ENCODE data around the gene SLC15A4. TPM values are rescaled to one million over a fixed set of nuclear protein-coding genes. Genes with fewer than 3 reads are reported as not detected.

SLC15A4 gene
- 19.1 to 27.3 TPM (median 24.5 TPM) in 5 replicates for total RNA-seq (2022; extraction: Qiagen RNA extraction)

DNA sequence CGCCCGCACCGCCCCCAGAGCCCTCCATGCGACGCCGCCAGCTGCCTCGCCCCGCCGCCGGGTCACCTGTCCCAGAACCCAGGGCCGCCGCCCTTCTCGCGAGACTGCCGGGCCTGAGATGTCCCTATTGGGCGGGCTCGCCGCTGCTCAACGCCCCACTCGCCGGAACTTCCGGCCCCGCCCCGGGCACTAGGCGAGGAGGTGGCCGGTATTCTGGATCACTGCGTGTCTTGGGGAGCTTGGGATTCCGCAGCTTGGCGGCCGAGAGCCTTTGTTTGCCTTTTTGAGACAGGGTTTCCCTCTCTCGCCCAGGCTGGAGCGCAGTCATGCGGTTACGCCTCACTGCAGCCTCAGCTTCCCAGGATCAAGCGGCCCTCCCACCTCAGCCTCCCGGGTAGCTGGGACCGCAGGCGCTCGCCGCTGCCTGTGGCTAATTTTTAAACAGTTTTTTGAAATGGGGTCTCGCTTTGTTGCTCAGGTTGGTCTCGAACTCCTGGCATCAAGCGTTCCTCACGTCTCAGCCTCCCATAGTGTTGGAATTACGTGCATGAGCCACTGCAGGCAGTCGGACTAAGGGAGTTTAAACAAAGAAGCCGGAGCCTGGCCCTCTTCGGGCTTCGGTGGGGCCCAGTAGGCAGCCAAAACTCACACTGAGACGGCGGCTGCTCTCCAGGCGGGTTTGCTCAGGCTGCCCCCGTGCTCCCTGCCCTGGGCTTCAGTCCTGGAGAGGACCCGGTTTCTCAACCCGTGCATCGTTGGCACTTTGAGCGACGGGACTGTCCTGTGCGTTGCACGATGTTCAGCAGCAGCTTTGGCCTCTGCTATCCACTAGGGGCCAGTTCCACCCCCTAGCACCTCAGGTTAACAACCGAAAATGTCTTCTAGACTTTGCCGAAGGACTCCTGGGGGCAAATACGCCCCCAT, at the start of gene SLC15A4:
Gene SLC15A4 (minus strand): TSS at position 43 of the 924 bp plus-strand sequence. CDS start 15 bp downstream, at position 28.

DNA sequence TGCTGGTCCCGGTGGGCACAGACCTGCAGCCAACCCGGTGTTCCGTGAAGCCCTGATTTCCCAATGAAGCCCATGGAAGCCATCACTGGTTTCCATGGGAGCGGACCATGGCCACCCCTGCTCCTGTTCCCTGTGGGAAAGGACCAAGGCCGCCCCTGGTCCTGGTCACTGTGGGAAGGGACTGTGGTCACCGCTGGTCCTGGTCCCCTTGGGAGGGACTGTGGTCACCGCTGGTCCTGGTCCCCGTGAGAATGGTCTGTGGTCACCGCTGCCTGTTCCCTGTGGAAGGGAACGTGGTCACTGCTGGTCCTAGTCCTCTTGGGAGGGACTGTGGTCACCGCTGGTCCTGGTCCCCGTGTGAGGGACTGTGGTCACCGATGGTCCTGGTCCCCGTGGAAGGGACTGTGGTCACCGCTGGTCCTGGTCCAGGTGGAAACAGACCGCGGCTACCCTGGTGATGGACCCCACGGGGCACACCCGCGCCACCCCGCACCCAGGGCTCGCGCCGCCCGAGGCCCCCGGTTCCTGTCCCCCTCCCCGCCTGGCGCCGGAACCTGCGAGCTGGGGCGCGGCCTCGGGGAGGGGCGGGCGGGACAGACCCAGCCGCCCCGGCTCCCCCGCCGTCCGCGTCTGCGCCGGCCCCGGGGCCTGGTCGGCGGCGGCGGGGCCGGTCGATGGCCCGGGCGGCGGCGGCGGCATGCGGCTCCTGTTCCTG, 29.3 kb upstream of the SLC15A4 start, which contains the start of gene GLT1D1:
Gene GLT1D1 (plus strand): TSS at position 594 of the 715 bp plus-strand sequence. CDS start 104 bp downstream, at position 698.

Other genes starting within 250 kb of the SLC15A4 start
- not detected in 5 replicates for gene GLT1D1, start 29.5 kb upstream of the SLC15A4 start, total RNA-seq (2022; extraction: Qiagen RNA extraction)

Data from A549 treated with Mapracorat at 1 μM for 4 hours (cell line).